SK-N-MC (cell line): ENCODE data around the gene LRP1B.

ENCODE experiments used
- DNase-seq: peaks from one replicate; pipeline ENCODE4 v3.0.0-alpha.2; 2011; ENCODE audit warnings: low read depth, low spot score
- H3K27ac ChIP-seq: fragments of 200-600 bp; sonication (generic); 2 replicates; pipeline ENCODE4 v1.5.1; 2016; ENCODE audit warnings: mixed run types
- H3K36me3 ChIP-seq: fragments of 200-600 bp; sonication (generic); 2 replicates; pipeline ENCODE4 v1.6.1; 2017; ENCODE audit warnings: antibody characterized with exemption, low read length, mixed read lengths; ENCODE audit not compliant: insufficient read depth
- H3K4me3 ChIP-seq: fragments of 200-600 bp; sonication (generic); 2 replicates; pipeline ENCODE4 v1.5.1; 2016
- H3K9ac ChIP-seq: fragments of 200-600 bp; sonication (generic); 2 replicates; pipeline ENCODE4 v1.8.0; 2017; ENCODE audit warnings: mixed run types, mixed read lengths; ENCODE audit not compliant: insufficient read length
- H3K9me3 ChIP-seq: fragments of 200-600 bp; sonication (generic); 2 replicates; pipeline ENCODE4 v1.6.1; 2017; ENCODE audit warnings: low read depth, mild to moderate bottlenecking, antibody characterized with exemption, low read length, moderate library complexity, mixed read lengths
- EZH2 ChIP-seq: fragments of 200-600 bp; sonication (generic); IDR thresholded peaks from one replicate; pipeline ENCODE4 v1.6.1; 2017; ENCODE audit warnings: antibody characterized with exemption
- FOXP2 ChIP-seq: optimal IDR thresholded peaks from 2 replicates; pipeline ENCODE3; 2011; ENCODE audit warnings: mild to moderate bottlenecking, moderate library complexity; ENCODE audit not compliant: insufficient read depth; ENCODE audit errors: extremely low read length, control extremely low read depth
- POLR2AphosphoS5 ChIP-seq: IDR thresholded peaks from 2 replicates; pipeline ENCODE4 v1.6.1; 2012; ENCODE audit warnings: mild to moderate bottlenecking, low read depth, low read length, borderline replicate concordance

LRP1B gene

DNA sequence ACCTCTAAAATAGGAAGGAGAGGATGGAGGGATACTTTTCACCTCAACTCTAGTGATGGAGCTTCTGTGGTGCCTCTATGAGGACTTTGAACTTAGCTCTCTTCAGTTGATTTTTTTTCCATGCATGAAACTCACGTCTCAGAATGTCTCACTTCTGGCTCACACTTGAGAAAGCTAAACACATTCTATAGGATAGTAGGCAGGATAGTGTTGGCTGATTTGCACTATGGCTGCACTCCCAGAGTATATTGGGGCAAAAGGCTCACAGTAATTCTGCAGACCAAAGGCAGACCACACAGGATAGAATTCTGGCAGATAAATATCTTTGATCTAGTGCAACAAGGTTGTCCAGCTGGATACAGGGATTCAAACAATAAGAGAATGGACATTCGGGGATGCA is 1093.5 kb downstream of the LRP1B start:
- Histone ChIP-seq H3K27ac (no peak overlapping the region), H3K4me3 (no peak overlapping the region), H3K36me3 (no peaks in the 10 kb centered on the region), H3K9me3 (no peaks in the 10 kb centered on the region), H3K9ac (no peak overlapping the region)
- TF ChIP-seq FOXP2 (no peak), EZH2 (no peak), POLR2AphosphoS5 (no peak)
- no peak for DNase-seq

GRCh38 chr2:141035846-141036420 is 1094.9 kb downstream of the LRP1B start:
- Histone ChIP-seq H3K36me3 (no peaks in the 10 kb centered on the region), H3K4me3 (no peak overlapping the region), H3K9me3 (no peaks in the 10 kb centered on the region), H3K9ac (no peak overlapping the region), H3K27ac (no peak overlapping the region)
- TF ChIP-seq POLR2AphosphoS5 (no peak), EZH2 (no peak), FOXP2 (no peak)
- DNase-seq, result no peak

DNA sequence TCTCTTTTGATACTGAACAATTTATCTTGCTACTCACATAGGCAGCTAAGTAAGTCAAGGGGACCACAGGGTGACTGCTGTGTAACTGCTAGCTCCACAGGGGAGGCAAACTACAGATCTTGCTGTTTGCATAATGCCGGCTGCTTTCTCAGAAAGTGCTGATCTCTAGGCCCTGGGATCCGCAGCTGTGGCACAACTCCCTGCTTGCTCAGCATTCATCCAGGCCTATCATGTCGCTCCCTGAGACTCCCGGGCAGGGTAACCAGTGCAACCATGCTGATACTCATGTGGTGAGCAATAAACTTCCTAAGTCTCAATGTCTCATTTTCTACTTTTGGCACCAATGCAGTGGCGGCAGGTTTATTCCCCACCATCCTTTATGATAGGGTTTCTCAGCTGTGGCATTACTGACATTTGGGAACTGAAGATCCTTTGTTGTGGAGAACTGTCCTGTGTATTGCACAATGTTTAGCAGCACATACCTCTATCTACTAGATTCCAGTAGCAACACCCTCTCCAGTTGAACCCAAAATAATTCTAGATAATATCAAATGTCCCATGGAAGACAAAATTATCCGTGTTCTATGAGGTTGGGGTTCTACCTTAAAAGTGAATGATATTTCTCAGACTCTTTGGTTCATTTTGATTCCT is 1101.3 kb downstream of the LRP1B start:
- H3K4me3 ChIP-seq, result no peak overlapping the region
- H3K9ac ChIP-seq, result no peak overlapping the region
- no peaks in the 10 kb centered on the region for H3K9me3 ChIP-seq
- no peak for DNase-seq
- no peak overlapping the region for H3K27ac ChIP-seq
- no peaks in the 10 kb centered on the region for H3K36me3 ChIP-seq
- no peak for TF ChIP-seq POLR2AphosphoS5
- TF ChIP-seq FOXP2, result no peak
- no peak for TF ChIP-seq EZH2

DNA sequence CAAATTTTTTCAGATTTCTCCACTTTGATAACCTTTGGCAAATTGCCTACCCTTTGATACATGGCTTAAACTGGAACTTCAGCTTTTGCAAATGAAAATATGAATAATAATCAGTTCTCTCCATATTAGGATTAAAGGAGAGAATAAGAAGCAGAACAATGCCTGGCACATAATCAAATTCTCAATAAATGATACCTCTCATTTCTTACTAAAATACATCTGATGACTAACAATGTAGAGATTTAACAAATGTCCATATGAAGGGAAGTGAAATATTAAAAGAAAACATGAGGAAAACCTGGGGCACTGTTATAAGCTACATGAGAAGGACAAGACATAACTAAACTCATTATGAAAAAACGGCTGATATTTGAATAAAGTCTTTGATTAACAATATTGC is 1103.6 kb downstream of the LRP1B start:
- H3K36me3 ChIP-seq, result no peaks in the 10 kb centered on the region
- H3K4me3 ChIP-seq, result no peak overlapping the region
- H3K9ac ChIP-seq, result no peak overlapping the region
- no peak for TF ChIP-seq POLR2AphosphoS5
- no peak for TF ChIP-seq FOXP2
- no peak for TF ChIP-seq EZH2
- DNase-seq, result no peak
- H3K27ac ChIP-seq, result no peak overlapping the region
- no peaks in the 10 kb centered on the region for H3K9me3 ChIP-seq

DNA sequence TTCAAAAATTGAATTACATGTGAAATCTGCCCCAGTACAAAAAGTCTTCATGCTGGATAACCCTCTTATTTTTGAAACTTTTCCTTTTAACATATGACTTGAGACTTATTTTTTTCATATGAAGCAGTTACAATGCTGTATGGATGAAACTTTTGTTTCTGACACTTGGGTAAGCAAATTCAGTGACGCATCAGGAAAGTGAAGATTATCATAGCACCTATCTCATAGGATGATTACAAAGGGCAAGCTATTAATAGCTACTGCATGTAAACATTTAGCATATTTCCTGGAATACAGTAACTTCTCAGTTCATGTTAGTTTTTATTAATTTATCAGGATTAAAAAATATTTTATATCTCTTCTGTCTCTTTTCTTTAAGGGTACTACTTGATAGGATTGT is 1109.2 kb downstream of the LRP1B start:
- no peak for DNase-seq
- no peaks in the 10 kb centered on the region for H3K36me3 ChIP-seq
- H3K4me3 ChIP-seq, result no peak overlapping the region
- no peak overlapping the region for H3K27ac ChIP-seq
- no peaks in the 10 kb centered on the region for H3K9me3 ChIP-seq
- H3K9ac ChIP-seq, result no peak overlapping the region
- TF ChIP-seq POLR2AphosphoS5 (no peak), FOXP2 (no peak), EZH2 (no peak)

DNA sequence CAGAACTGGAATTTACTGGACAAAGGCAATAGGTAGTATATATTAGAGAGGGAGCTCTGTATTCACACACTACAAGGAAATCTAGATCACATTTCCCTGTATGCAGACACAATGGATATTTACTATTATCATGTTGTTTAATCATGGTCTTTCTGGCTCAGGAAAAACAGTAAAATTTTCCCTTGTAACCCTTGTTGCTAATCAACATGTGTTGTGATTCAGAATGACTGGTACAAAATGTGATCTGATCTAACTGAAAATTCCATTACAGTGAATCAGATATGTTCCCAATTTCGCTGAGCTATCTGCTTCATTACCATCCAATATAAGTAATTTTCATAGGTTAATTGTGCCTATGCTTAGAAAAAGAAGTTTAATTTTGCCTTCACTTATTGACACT is 1109.7 kb downstream of the LRP1B start:
- H3K36me3 ChIP-seq, result no peaks in the 10 kb centered on the region
- TF ChIP-seq FOXP2, result no peak
- no peak for TF ChIP-seq POLR2AphosphoS5
- TF ChIP-seq EZH2, result no peak
- no peak overlapping the region for H3K9ac ChIP-seq
- H3K9me3 ChIP-seq, result no peaks in the 10 kb centered on the region
- H3K27ac ChIP-seq, result no peak overlapping the region
- H3K4me3 ChIP-seq, result no peak overlapping the region
- no peak for DNase-seq

DNA sequence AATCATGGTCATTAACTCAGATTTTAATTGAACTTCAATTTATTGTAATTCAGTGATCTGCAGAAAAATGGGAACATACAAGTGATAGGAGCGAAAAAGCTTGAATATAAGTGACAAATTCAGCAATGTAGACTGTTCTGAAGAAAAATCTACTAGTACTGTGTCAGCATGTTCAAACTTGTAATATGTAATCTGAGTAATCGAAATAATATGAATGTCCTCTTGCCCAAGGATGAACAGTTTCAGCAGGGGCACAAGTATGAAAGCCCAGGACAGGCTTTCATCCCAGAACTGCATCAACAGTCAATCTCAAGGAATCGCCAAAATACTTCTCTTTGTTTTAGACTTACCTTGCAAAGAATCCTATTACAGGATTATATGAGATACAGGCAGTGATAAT is 1110.5 kb downstream of the LRP1B start:
- H3K4me3 ChIP-seq, result no peak overlapping the region
- TF ChIP-seq FOXP2, result no peak
- TF ChIP-seq POLR2AphosphoS5, result no peak
- TF ChIP-seq EZH2, result no peak
- DNase-seq, result no peak

GRCh38 chr2:141015341-141016047 is 1115.3 kb downstream of the LRP1B start:
- H3K9me3 ChIP-seq, result no peaks in the 10 kb centered on the region
- H3K4me3 ChIP-seq, result no peak overlapping the region
- DNase-seq, result no peak
- H3K27ac ChIP-seq, result no peak overlapping the region
- H3K36me3 ChIP-seq, result no peaks in the 10 kb centered on the region
- TF ChIP-seq EZH2, result no peak
- no peak overlapping the region for H3K9ac ChIP-seq

More for the DNA sequence above, 1110.5 kb downstream of the LRP1B start:
- H3K9me3 ChIP-seq, result no peaks in the 10 kb centered on the region
- no peak overlapping the region for H3K9ac ChIP-seq
- no peaks in the 10 kb centered on the region for H3K36me3 ChIP-seq
- H3K27ac ChIP-seq, result no peak overlapping the region
